ENCODE measurements around the gene PDZD7. TPM values are rescaled to one million over a fixed set of nuclear protein-coding genes. Genes with fewer than 3 reads are reported as not detected.

PDZD7 gene
- total and polyA plus RNA-seq, 2 of the 8 experiments (the other 6 are each of a cell fraction or from before 2014, with no cell fraction given) = 0.88 to 1.6 TPM

DNA sequence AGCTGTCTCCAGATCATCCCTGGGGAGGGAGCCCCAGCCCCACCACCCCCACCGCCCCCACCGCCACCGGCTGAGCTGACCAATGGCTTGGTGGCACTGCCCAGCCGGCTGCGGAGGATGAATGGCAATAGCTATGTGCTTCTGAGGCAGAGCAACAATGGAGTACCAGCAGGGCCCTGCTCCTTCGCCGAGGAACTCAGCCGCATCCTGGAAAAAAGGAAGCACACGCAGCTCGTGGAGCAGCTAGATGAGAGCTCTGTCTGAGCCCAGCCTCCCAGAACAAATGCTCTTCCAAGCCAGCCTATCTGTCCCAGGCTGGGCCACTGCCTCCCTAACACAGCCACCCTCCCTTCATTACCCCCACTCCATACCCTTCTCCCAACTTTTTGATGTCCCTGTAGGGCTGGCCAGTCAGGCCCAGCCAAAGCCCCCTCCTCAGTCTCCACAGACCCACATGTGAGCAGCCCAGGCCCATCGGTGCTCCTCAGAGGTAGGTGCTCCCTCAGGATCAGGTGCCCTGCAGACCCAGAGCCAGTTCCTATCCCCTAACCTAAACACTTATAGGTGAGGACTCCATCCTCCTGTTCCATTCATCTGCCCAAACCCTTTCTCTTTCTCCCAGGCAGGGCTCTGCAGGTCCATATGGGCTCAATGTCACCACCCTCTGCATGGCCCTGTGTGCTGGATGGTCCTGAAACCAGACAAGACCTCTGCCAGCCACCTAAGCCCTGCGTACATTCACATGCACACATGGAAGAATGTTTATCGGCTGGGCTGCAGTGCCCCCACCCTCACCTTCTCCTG lies 46.9 kb downstream of the PDZD7 start:
- H3K23me2 ChIP-seq (ENCODE audit: low read depth, low read length) = peaks cover 9% of the 10 kb centered on the region; the same call in 1 of the 2 replicates
- peaks cover 0 to 12% (median 5%) of the 10 kb centered on the region in 4 experiments; a peak in 4 of 7 replicates for H3K4me1 ChIP-seq (replicated peaks in 1 of 4; ENCODE audit: control insufficient read depth in 3 of 4, insufficient read depth in 4 of 4, low read length in 3 of 4)
- H3K14ac ChIP-seq (ENCODE audit: insufficient read length) = no peak overlapping the region
- no peak overlapping the region for H3K23ac ChIP-seq (ENCODE audit: insufficient read length)
- H4K20me1 ChIP-seq (replicated peaks in 1 of 2; ENCODE audit: control insufficient read depth in 1 of 2, insufficient read depth in 2 of 2, low read length in 2 of 2) = peaks cover 0 to 10% of the 10 kb centered on the region in 2 experiments
- CTCF ChIA-PET (ENCODE audit: partially characterized antibody) = interaction anchor here (1.0 to 21.2 kb wide), 4 partner anchors 14 to 29 kb away, joined by 4 to 352 read pairs (median 6); no protein-coding TSS in a partner anchor
- H3K4ac ChIP-seq (replicated peaks; ENCODE audit: insufficient read length, low read depth, low read length) = no peak overlapping the region
- no peak overlapping the region for H3K4me2 ChIP-seq (ENCODE audit: insufficient read depth in 1 of 2, low read depth in 2 of 2, low read length in 2 of 2)
- no peak overlapping the region for H2BK5ac ChIP-seq (ENCODE audit: low read depth, low read length)
- H3K9me3 ChIP-seq (ENCODE audit: insufficient read depth in 2 of 2, low read depth in 1 of 2, low read length in 1 of 2) = no peaks in the 10 kb centered on the region
- no peak overlapping the region for H2BK15ac ChIP-seq (ENCODE audit: low read length)
- peaks cover 0 to 24% (median 7%) of the 10 kb centered on the region in 4 experiments; a peak in 4 of 8 replicates for H3K36me3 ChIP-seq (ENCODE audit: control insufficient read depth in 2 of 4, insufficient read depth in 4 of 4, low read length in 3 of 4)
- H2AK5ac ChIP-seq (ENCODE audit: low read depth, low read length) = no peak overlapping the region
- H2AFZ ChIP-seq (ENCODE audit: low read length) = no peak overlapping the region
- no peak for DNase-seq (ENCODE audit: low read depth in 1 of 2, low spot score in 2 of 2)
- no peak overlapping the region for H2BK20ac ChIP-seq (ENCODE audit: low read length)
- no peaks in the 10 kb centered on the region for H3K27me3 ChIP-seq (replicated peaks in 1 of 4; ENCODE audit: control insufficient read depth in 3 of 4, extremely low read depth in 1 of 4, insufficient read depth in 3 of 4, low read length in 3 of 4)
- WGBS, 2 experiments (ENCODE audit: extremely low coverage in 1 of 2, insufficient coverage in 1 of 2, insufficient read length in 1 of 2, insufficient replicate concordance in 2 of 2, low coverage in 1 of 2, low lambda C conversion rate in 2 of 2, missing lambda C conversion rate in 1 of 2) = 86% methylated on average over 9 of the region's 13 CpGs; no CpG with 5 or more reads in 1 of the 2 experiments
- POLR2A ChIA-PET (ENCODE audit: partially characterized antibody) = interaction anchor here (1.3 to 1.7 kb wide), 3 partner anchors 9 to 18 kb away, joined by 3 to 4 read pairs (median 3); partner anchors contain the start of gene SEMA4G
- no peak overlapping the region for H3K4me3 ChIP-seq (ENCODE audit: extremely low read depth in 1 of 4, insufficient read depth in 2 of 4, low read depth in 3 of 4, low read length in 4 of 4)
- H3K9ac ChIP-seq (replicated peaks in 1 of 4; ENCODE audit: extremely low read depth in 1 of 4, low read depth in 3 of 4, low read length in 3 of 4) = no peak overlapping the region
- no peak overlapping the region for H4K5ac ChIP-seq (ENCODE audit: insufficient read length, low read depth, low read length)
- H3K79me2 ChIP-seq (ENCODE audit: control insufficient read depth in 1 of 2, insufficient read depth in 2 of 2, low read length in 2 of 2) = peaks cover 15 to 27% of the 10 kb centered on the region in 2 experiments
- FAIRE-seq = no peak
- H3K27ac ChIP-seq (ENCODE audit: low read depth, low read length) = no peak overlapping the region
- no peak overlapping the region for H4K8ac ChIP-seq (ENCODE audit: extremely low read depth, insufficient read depth, low read length)
- H3K56ac ChIP-seq (replicated peaks; ENCODE audit: insufficient read length, low read depth, low read length) = no peak overlapping the region
- H3K79me1 ChIP-seq (ENCODE audit: low read depth, low read length) = peaks cover 15% of the 10 kb centered on the region
- no peak overlapping the region for H3K18ac ChIP-seq (ENCODE audit: extremely low read depth, low read length)
- no peak overlapping the region for H2BK120ac ChIP-seq (replicated peaks; ENCODE audit: low read depth, low read length)
- H4K91ac ChIP-seq (replicated peaks; ENCODE audit: insufficient read length, low read length) = no peak overlapping the region
- H2BK12ac ChIP-seq (ENCODE audit: low read depth, low read length) = no peak overlapping the region
- TF ChIP-seq SAP30 (IDR thresholded peaks at IDR 0.05; ENCODE audit: insufficient read depth, insufficient replicate concordance, low read length) = no peak
- no peak for TF ChIP-seq CREB1 (IDR thresholded peaks at IDR 0.05)
- TF ChIP-seq PHF8 (conservative IDR thresholded peaks at IDR 0.05; ENCODE audit: low read depth, low read length) = no peak
- TF ChIP-seq KDM5A (IDR thresholded peaks at IDR 0.05; ENCODE audit: low read length) = no peak
- no peak for TF ChIP-seq RXRA (IDR thresholded peaks at IDR 0.05; ENCODE audit: insufficient read depth, low read depth, low read length)
- TF ChIP-seq ASH2L (IDR thresholded peaks at IDR 0.05; ENCODE audit: low read length) = no peak
- no peak for TF ChIP-seq SP1 (IDR thresholded peaks at IDR 0.05; ENCODE audit: low read depth, low read length)
- TF ChIP-seq CHD1 (IDR thresholded peaks at IDR 0.05; ENCODE audit: low read depth, low read length) = no peak
- no peak for TF ChIP-seq SP4 (IDR thresholded peaks at IDR 0.05; ENCODE audit: low read length)
- TF ChIP-seq, protein P1, sequence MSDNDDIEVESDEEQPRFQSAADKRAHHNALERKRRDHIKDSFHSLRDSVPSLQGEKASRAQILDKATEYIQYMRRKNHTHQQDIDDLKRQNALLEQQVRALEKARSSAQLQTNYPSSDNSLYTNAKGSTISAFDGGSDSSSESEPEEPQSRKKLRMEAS (IDR thresholded peaks at IDR 0.05) = no peak
- TF ChIP-seq, protein P2, sequence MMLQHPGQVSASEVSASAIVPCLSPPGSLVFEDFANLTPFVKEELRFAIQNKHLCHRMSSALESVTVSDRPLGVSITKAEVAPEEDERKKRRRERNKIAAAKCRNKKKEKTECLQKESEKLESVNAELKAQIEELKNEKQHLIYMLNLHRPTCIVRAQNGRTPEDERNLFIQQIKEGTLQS (IDR thresholded peaks at IDR 0.05; ENCODE audit: insufficient read depth, low read depth, low read length) = no peak
- no peak for TF ChIP-seq EZH2 (IDR thresholded peaks at IDR 0.05; ENCODE audit: low read depth, low read length, severe bottlenecking)

All from H1 (cell line).